CD8-positive, alpha-beta memory T cell (primary cell): Measurements from ENCODE around the gene C1orf185. TPM values are rescaled to one million over a fixed set of nuclear protein-coding genes. Genes with fewer than 3 reads are reported as not detected.

Source experiments
- CTCF ChIA-PET: fragments of 350-600 bp; sonication (Branson Sonifier 250); formaldehyde crosslinking; loops from one replicate; lab custom pipeline; 2021; ENCODE audit warnings: antibody characterized with exemption; lab: Charles Lee
- POLR2A ChIA-PET: fragments of 350-600 bp; sonication (Branson Sonifier 250); formaldehyde crosslinking; loops from one replicate; lab custom pipeline; 2021; ENCODE audit warnings: antibody characterized with exemption; lab: Charles Lee
- DNase-seq, 5 donors: peaks; one replicate each; pipeline versions ENCODE4 v3.0.0 to v3.0.0-alpha.2; 2020 to 2022; ENCODE audit warnings: mixed read lengths in 1 of 5
- H3K27ac ChIP-seq: one replicate; pipeline ENCODE4 v1.7.0; 2013; ENCODE audit warnings: low read depth, mild to moderate bottlenecking, low read length, moderate library complexity
- H3K27me3 ChIP-seq: 2 replicates; pipeline ENCODE4 v1.7.0; 2013; ENCODE audit warnings: low read length, mild to moderate bottlenecking; ENCODE audit not compliant: insufficient read depth, poor library complexity, severe bottlenecking
- H3K36me3 ChIP-seq: 2 replicates; pipeline ENCODE4 v1.7.0; 2013; ENCODE audit warnings: mild to moderate bottlenecking, low read length, moderate library complexity; ENCODE audit not compliant: insufficient read depth
- H3K4me1 ChIP-seq: 2 replicates; pipeline ENCODE4 v1.7.0; 2013; ENCODE audit warnings: mild to moderate bottlenecking, low read length, moderate library complexity; ENCODE audit not compliant: insufficient read depth
- H3K4me3 ChIP-seq: 2 replicates; pipeline ENCODE4 v1.7.0; 2013; ENCODE audit warnings: mild to moderate bottlenecking, low read length
- H3K9me3 ChIP-seq: 2 replicates; pipeline ENCODE4 v1.7.0; 2013; ENCODE audit warnings: mild to moderate bottlenecking, low read length
- H3K27ac Mint-ChIP-seq, 8 donors: one replicate each; pipeline ENCODE4 v1.8.0; 2020 to 2021; ENCODE audit warnings: mixed read lengths in 8 of 8, mild to moderate bottlenecking in 6 of 8, inconsistent platforms in 3 of 8, moderate library complexity in 3 of 8
- H3K27me3 Mint-ChIP-seq, 2 donors: one replicate each; pipeline ENCODE4 v1.8.0; 2020 to 2021; ENCODE audit warnings: mixed read lengths in 2 of 2, mild to moderate bottlenecking in 1 of 2, moderate library complexity in 1 of 2
- H3K36me3 Mint-ChIP-seq, 3 donors: one replicate each; pipeline ENCODE4 v1.8.0; 2020 to 2021; ENCODE audit warnings: mixed read lengths in 3 of 3, inconsistent platforms in 1 of 3, mild to moderate bottlenecking in 1 of 3
- H3K4me1 Mint-ChIP-seq, 3 donors: one replicate each; pipeline ENCODE4 v1.8.0; 2020 to 2021; ENCODE audit warnings: mixed read lengths in 3 of 3, inconsistent platforms in 1 of 3, mild to moderate bottlenecking in 1 of 3
- H3K4me3 Mint-ChIP-seq, 7 donors: one replicate each; pipeline ENCODE4 v1.8.0; 2020 to 2021; ENCODE audit warnings: mixed read lengths in 7 of 7, mild to moderate bottlenecking in 6 of 7, moderate library complexity in 4 of 7, inconsistent platforms in 2 of 7
- H3K9me3 Mint-ChIP-seq, 5 donors: one replicate each; pipeline ENCODE4 v1.8.0; 2020 to 2022; ENCODE audit warnings: mixed read lengths in 5 of 5, mild to moderate bottlenecking in 3 of 5, moderate library complexity in 2 of 5, inconsistent platforms in 1 of 5
- polyA plus RNA-seq: library from polyadenylated mRNA; unstranded; fragments of 300-500 nt; fragmentation: Illumina TruSeq; gene quantifications from one replicate; pipeline ENCODE4 v1.2.3, GENCODE V29; 2021
- total RNA-seq, 2 experiments: library from RNA; stranded (reverse); gene quantifications; one replicate each; pipeline ENCODE4 v1.2.3, GENCODE V29; 2021

The C1orf185 gene
- total and polyA plus RNA-seq, 3 experiments from 2014 or later = not detected

GRCh38 chr1:51192213-51192843, 90.3 kb downstream of the C1orf185 start:
- no peaks in the 10 kb centered on the region for H3K9me3 Mint-ChIP-seq

GRCh38 chr1:51193564-51193963, 91.5 kb downstream of the C1orf185 start:
- H3K9me3 Mint-ChIP-seq = no peaks in the 10 kb centered on the region
- no peak overlapping the region for H3K4me3 ChIP-seq
- POLR2A ChIA-PET = interaction anchor here (1.0 kb wide), 1 partner anchor 42 kb away, joined by 3 read pairs; no protein-coding TSS in a partner anchor
- no peak for DNase-seq
- H3K4me1 Mint-ChIP-seq = no peaks in the 10 kb centered on the region
- no peaks in the 10 kb centered on the region for H3K36me3 ChIP-seq
- no peaks in the 10 kb centered on the region for H3K27me3 ChIP-seq
- CTCF ChIA-PET = interaction anchor here (1.5 to 3.1 kb wide), 4 partner anchors 10 to 419 kb away, joined by 4 to 14 read pairs (median 10); no protein-coding TSS in a partner anchor
- H3K9me3 ChIP-seq = no peaks in the 10 kb centered on the region
- peaks cover 1 to 6% of the 10 kb centered on the region in 2 donors for H3K27me3 Mint-ChIP-seq
- H3K4me3 Mint-ChIP-seq = no peak overlapping the region
- H3K4me1 ChIP-seq = no peaks in the 10 kb centered on the region
- no peak overlapping the region for H3K27ac Mint-ChIP-seq
- H3K36me3 Mint-ChIP-seq = no peaks in the 10 kb centered on the region
- no peak overlapping the region for H3K27ac ChIP-seq

More at GRCh38 chr1:51192213-51192843, 90.3 kb downstream of the C1orf185 start:
- Histone ChIP-seq H3K4me1 (no peaks in the 10 kb centered on the region), H3K9me3 (no peaks in the 10 kb centered on the region), H3K4me3 (no peak overlapping the region), H3K27me3 (no peaks in the 10 kb centered on the region), H3K27ac (no peak overlapping the region), H3K36me3 (no peaks in the 10 kb centered on the region)
- peak; percentile 17 to 55 (median 18) for DNase-seq
- Mint-ChIP-seq H3K4me1 (no peaks in the 10 kb centered on the region), H3K36me3 (no peaks in the 10 kb centered on the region), H3K27me3 (peaks cover 1 to 6% of the 10 kb centered on the region in 2 donors), H3K27ac (no peak overlapping the region), H3K4me3 (no peak overlapping the region)
- ChIA-PET CTCF (interaction anchor here (0.7 to 3.1 kb wide), 10 partner anchors 11 to 403 kb away, joined by 3 to 14 read pairs (median 6); no protein-coding TSS in a partner anchor), POLR2A (interaction anchor here (1.0 kb wide), 1 partner anchor 43 kb away, joined by 3 read pairs; no protein-coding TSS in a partner anchor)

Other genes with a start within 250 kb of the C1orf185 start
- gene FAF1, start 142.0 kb upstream of the C1orf185 start, total RNA-seq = 10 to 100 TPM; 78.2 to 87.1 TPM
- gene FAF1, start 142.0 kb upstream of the C1orf185 start, polyA plus RNA-seq = 66.4 TPM
- gene CDKN2C, start 132.0 kb upstream of the C1orf185 start, total RNA-seq = 1 to 10 TPM; 6.5 to 6.6 TPM
- gene CDKN2C, start 132.0 kb upstream of the C1orf185 start, polyA plus RNA-seq = 9.9 TPM
- gene RNF11, start 134.0 kb downstream of the C1orf185 start, total RNA-seq = 10 to 100 TPM; 37.4 to 40.1 TPM
- 31.1 TPM for gene RNF11, start 134.0 kb downstream of the C1orf185 start, polyA plus RNA-seq
- gene TTC39A, start 228.3 kb downstream of the C1orf185 start, total RNA-seq = under 1 TPM in 1 of 2 experiments, not detected in 1; 0.28 TPM
- not detected for gene TTC39A, start 228.3 kb downstream of the C1orf185 start, polyA plus RNA-seq